ENCODE data around the gene COL23A1.

The COL23A1 gene

DNA sequence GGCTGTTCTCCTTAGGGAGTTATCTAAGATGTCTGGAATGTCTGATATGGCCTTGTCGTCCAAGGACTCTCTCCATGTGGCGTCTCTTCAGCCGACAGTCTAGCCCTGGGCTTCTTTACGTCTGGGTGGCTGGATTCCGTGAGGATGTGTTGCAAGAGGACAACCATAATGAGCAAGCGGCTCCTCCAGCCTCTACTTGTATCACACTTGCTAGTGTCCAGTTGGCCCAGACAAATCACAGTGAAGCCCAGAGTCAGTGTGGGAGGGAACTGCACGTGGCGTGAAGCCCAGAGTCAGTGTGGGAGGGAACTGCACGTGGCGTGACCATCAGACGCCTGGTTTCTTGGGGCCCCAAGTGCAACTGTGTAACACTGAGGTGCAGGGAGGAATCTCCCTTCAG lies 61.1 kb downstream of the COL23A1 start:
- DNase-seq, result no peak

DNA sequence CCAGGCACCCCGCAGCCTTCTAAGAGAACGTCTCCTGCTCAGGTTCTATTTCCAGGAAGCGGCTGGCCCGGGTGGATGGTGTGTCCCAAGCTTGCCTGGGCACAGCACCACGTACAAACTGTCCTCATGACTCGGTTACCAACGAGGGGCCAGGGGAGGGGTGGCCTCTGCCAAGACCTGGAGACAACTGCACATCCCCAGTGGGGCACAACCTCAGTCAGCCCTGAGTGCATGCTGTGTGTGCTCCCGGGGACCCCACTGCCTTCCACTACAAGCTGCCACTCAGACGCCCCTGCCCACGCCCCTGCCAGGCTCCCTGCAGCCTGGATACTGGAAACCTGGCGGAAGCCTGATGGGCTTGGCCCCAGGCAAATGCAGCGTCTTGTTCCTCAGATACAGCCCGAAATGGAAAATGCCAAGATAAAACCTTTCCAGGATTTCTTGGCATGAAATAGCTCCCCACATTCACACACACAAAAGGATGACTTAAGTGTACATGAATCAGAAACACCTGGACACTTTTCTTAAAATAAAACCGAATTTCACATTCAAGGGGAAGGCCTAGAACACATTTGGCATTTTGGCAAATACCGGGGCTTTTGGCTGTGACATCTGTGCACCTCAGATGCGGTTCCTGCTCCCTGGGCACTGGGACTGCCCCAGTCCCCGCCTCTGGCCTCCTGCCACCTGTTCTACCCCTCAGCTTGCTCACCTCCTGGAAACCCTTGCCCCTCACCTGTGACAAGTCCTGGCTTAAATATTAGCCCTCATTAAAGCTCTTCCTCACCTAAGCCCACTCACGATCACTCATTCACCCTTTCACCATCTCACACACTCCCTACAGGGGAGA lies 62.5 kb downstream of the COL23A1 start:
- no peak for DNase-seq

DNA sequence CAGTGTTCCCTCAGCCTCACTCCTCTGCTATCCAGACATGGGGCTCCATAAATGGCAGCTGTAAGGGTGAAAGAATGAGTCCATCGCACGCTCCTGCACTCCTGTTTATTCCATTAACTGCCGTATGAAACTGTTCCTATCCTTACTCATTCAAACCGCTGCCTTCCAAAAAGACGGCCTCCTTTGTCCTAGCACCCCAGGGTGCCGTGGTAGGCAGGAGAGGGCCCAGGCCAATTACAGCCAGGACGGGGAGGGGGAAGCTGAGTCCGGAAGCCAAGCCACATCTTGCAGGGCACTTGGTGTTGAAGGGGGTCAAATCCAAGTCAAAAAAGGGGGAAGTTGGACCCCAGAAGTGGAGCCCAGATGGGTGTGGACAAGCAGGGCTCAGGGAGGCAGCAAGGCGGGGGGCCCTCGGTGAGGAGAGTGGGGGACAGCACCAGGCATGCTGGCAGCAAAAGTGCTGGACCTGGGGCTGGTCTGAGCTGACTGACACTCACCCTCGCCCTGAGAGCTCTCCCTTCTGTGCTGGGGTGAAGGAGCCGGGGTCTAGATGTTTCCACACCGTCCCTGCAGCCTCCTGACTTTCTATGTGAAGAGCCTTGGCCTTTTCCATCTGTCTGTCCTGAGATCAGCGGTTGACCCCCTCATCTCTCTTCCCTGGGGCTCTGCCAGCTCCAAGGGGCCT lies 63.3 kb downstream of the COL23A1 start:
- DNase-seq, result no peak

DNA sequence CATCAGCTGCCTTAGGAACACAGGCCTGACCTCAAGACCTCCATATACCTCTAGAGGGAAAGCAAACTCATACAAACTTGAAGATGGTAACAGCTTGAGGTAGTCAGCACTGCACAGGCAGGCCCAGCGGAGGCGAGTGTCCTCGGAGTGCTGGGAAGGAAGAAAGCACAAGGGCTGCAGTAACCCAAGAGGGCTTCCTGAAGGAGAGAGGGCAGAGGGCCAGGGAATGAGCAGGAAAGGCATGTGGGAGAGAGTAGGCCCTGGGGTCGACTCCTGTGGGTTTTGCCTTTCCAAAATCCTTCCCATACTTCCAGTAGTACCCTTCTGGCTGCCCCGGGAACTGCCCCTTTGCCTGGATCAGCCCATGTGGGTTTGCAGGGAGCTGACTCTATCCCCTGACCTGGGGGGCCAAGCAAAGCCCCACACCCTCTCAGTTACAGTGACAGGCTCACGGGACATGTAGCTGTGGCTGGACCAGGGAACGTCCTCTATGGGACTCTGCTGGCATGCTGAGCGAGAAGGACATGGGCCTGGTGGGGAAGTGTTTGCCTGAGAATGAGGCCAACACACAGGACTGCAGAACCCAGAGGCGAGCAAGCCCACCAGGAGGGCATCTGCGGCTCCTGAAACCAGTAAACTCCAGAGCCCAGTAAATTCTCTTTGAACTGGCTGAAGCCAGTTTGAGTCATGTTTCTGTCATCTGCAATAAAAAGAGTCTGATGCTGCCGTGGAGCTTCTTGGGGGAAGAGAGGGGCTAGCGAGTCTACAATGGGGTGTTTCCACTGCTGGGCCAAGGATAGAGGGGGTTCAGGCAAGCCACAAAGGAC lies 64.1 kb downstream of the COL23A1 start:
- no peak for DNase-seq

DNA sequence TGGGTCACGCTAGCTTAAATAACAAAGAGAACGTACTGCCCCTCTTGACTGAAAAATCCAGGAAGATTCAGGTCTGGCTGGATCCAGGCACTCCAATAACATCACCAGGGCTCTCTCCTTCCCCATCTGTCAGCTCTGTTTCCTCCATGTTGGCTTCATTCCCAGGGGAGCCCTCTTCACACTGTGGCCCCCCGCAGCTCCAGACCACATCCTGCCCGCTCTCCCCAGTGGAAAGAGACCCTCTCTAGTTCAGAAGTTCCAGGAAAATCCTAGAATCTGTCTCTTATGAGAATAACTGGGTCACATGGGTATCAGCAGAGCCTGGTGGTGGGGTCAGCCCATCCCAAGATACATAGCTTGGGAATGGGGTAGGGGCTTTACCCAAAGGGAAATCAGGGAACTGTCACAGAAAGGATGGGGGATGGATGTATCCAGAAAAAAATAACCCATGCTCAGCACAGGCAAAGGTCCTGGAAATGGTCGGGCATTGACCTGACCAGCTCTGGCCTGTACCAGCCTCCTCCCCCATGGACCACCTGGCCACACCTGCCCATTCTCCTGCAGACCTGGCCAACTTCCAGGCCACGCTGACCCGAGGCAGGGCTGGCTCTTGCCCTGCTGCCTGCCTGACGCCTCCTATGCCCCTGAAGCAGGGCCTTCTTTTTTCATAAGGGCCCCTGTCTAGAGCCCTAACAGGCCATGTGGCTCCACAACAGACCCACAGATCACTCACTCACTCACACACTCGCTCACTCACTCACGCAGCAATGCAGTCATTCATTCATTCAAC lies 65.9 kb downstream of the COL23A1 start:
- DNase-seq, result no peak

DNA sequence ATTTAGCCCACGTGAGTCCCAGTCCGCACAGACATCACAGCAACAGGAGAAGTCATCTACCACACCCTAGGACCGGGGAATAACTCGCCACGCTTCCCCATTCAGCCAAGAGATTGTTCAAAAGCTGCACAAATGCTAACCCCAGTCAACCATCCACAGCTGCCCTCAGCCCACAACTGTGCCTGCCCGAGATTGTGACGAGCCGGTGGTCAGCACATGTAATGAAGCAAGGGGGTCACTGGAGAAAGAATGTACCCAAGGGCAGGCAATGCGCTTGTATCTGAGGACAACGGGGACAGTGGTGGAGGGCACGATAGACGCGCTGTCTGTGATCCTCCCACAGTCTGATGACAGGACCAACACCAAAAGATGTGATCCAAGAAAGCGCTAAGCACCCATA lies 67.8 kb downstream of the COL23A1 start:
- DNase-seq, result no peak

DNA sequence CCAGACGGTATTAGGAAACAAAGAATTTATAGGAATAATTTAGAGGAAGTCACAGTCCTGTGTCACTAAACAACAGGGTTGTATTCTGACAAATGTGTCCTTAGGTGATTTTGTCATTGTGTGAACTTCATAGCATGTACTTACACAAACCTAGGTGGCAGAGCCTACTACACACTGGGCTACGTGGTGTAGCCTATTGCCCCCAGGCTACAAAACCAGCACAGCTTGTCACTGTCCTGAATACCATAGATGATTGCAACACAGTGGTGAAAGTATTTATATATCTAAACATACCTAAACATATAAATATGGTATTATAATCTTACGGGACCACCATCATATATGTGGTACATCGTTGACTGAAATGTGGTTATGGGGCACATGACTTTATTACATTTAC lies 69.3 kb downstream of the COL23A1 start:
- DNase-seq, result no peak

DNA sequence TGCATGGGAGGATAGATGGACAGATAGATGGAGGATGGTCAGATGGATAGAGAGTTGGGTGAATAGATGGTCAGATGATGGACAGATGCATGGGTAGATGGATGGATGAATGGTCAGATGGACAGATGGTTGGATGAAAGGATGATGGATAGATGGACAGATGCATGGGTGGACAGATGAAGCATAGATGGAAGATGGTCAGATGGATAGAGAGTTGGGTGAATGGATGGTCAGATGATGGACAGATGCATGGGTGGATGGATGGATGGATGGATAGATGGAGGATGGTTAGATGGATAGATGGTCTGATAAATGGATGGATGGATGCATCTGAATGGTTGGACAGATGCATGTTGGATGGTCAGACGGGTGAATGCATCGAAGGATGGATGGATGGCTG lies 70.4 kb downstream of the COL23A1 start:
- DNase-seq, result no peak

DNA sequence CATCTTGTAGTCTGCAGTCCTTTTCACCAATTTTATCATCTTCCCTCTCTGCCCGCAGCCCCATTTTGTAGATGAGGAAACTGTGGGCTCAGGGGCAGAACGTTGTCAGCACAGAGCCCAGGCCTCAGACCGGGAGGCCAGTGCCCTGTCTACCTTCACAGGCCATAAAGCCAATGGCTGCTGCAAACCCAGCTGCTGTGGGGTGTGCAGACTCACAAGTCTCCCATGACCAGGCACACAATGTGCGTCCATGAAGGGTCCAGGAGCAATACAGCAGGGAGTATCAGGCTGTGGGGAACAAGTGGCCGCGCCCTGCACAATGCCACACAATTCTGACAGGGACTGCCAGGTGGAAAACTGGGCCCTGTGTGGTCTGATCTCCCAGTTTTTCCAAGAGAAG lies 71.0 kb downstream of the COL23A1 start:
- no peak for DNase-seq

DNA sequence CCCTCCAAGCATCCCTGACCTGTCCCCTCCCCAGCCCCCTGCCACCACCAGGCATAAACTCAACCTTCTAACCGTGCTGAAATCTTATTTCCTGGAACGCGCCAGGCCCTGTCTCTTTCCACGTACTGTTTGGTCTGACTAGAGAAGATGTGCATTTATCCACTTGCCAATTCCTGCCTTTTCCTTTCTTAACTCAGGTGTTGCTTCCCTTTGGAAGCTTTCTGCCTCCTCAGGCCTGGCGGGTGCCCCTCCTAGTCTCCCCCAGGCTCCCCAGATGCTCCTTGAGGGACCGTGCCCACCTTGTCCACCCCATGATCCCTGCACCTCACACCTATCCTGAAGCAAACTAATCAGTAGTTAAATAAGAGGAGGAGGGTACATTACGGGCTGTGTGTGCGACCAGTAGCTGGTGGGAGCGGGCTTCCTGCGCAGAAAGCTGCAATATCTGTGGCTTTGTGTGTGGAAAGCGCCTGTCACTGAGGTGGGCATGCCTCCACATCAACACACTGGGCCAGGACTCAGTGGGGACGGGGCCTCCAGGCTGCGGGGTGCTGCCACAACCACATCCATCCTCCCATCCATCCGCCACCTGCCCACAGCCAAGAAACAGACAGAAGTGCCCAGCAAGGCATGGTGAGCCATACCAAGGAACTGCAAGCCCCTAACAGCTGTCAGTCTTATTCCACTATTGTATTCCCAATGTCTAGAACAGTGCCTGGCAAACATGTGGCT lies 73.5 kb downstream of the COL23A1 start:
- no peak for DNase-seq

DNA sequence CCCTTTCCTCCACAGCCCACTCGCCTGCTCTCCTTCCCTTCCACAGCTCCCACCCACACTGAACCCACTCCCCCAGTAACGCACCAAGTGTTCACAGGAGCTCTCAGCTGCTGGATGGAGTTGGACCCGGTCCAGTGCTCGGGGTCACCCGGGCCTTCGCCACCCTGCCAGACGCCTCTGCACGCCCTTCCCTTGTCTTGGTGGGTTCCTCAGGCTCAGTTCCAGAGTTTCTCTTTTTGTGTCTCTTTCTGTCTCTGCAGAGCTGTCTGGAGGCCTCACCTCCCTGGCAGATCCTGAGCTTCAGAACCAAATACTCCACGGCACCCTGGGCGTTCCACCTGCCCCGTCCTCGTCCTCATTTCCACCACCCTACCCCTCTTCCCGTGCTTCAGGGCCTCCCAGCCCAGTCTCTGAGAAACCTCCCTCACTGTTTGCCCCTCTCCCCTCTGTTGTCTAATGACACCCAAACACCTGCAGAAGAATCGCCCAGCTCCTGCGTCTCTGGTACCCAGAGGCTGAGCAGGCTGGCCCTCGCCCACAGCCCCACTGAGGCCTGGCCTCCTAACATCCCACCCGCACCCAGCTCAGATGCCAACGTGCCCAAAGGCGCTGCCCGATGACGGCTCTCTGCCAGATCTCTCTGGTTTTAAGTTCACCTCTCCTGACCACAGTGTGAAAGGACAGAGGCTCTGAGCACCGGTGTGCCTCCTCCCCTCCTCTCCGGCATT lies 74.3 kb downstream of the COL23A1 start:
- no peak for DNase-seq

DNA sequence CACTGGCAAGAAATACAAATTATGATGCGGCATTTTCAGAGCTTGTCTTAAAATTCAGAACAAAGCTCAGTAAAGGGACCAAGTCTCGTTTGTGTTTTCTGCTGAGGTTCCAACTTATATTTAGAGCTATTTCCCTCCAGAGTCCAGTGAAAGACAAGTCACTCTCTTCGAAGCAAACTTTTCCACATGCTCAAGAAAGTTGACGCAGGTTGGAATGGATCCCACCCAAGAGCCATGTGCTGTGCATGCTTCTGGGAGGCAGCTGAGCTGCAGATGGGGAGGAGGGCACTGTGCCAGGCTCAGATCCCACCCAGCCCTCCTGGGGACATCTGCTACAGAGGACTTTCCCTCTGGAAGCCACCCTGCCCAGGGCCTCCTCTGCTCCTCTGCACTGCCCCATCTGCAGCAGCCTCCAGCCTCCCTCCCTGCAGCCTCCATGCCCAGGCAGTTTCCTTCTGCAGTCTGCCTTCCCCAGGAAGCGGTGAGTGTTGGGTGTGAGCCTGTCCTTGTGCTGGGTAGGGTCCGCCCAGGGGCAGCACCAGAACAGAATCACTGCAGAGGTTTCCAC lies 75.3 kb downstream of the COL23A1 start:
- no peak for DNase-seq

DNA sequence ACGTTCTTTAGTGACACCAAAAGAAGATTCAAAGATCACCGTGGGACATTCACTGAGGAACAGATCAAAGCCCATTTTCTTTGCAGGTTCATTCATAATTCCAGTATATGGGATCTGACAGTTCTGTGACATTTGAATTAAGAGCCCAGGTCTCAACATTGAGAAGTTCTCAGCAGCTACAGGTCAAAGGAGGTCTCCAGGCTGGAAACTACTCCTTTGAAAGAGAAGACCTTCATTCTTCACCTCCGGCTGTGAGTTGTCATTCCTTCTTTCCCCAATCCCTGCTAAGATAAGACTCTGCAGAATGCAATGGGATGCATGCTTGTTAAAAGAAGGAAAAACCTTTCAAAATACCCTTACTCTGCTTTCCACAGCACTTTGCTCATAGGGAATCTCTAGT lies 79.0 kb downstream of the COL23A1 start:
- DNase-seq, result no peak

DNA sequence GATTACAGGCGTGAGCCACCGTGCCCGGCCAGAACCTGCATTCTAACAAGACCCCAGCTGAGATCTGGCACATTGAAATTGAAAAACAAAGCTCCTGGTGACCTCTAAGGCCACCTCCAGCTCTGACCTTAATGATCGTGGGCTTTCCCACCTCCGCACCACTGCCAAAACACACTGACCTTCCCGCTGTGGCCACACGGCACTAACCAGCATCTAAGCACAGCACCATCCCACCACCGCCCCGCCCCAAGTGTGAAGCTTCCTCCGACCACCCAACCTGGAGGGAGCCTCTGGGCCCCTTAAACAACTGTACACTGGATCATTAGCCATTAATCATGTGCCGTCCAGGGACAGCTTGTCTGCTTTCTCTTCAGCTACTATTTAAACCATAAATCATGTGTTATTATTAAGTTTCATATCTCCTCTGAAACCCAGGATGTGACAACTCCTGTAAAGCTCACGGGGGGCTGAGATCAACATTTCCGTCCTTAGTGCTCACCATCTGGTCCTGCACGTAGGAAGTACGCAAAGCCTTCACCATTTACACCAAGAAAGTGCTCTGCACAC lies 80.6 kb downstream of the COL23A1 start:
- DNase-seq, result no peak

DNA sequence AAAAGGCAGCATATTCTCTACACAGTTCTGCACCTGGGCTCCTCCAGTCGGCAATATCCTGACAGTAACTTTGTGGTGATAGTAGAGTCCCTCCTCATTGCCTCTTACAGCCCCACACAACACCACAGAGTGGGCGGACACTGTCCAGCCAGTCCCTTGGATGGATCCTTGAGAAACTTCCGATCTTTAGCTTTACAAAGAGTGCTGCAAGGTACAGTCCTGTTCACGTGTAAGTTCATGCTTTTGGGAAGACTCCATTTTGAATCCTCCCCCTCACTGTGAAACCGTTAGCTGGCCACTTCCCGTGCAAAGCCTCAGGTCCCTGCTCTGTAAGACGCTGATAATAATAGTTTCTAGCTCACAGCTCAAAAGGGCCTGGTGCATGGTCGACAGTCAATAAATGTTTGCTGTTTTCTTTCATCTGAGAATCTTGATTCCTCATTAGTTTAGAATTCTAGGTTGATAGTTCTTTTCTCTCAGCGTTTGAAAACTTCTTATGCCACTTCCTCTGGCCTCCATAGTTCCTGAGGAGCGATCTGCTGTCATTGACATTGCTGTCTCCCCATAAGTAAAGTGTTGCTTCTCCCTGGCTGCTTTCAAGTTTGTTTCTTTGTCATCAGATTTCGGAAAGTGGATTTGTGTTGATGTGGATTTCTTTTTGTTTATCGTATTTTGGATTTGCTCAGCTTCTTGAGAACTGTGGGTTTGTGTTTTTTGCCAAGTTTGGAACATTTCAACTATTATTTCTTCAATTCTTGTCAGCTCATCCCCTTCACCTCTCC lies 82.9 kb downstream of the COL23A1 start:
- DNase-seq, result no peak

DNA sequence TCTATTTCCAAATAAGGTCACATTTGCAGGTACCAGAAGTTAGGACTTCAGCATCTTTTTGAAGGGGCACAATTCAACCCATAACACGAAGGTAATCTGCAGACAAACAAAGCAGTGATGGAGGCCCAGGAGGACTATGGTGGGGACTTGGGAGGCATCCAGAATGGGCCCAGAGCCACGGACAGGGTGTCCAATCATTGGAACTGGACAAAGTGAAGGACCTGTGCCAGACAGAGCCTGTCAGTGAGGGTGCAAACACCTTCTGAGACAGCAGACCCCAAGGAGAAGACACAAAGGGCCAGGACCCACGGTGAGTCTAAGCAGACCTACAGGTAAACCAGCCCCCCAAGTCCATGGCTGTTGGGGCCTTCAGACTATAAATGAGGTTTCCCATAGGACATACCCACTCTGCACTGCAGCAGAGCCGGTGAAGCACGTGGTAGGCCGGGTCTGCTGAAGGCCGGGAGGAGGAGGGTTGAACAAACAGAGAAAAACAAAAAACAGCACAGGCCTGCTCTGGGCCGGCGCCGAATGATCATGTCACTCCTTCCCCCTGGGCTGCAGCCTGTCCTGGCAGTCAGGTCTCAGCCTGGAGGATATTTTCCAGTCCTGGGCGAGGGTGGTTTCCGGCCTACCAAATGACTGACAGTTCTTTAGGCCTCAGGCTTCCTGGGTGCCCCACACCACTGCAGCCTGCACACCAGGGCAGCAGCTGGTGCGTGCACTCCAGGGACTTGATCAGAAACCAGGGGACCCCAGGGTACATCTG lies 84.4 kb downstream of the COL23A1 start:
- DNase-seq, result no peak

DNA sequence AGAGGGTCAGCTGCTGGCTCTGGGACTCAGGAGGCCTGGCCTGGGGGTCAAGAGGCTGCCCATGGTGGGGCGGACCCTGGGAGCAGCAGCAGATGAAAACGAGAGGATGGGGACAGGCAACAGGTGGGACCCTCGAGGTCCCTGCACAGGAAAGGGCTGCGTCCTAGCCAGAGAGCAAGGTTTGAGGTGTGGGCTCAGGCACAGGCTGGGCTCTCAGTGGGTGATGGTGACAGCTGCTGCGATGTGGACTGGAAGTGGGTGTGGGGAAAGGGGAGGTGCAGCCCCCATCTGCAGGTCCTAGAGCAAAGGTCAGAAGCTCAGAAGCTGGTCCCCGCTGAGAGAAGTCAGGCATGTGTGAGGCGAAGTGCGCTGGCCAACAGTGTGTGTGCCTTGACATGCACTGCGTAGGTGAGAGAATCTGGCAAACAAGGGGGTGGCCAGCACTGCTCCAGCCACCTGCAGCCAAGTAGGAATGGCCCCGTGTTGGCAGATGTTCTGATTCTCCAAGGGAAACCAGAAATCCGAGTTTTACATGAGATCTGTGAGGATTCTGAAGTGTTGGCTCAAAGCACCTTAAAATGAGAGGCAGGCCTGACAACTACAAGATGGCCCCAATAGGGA lies 85.7 kb downstream of the COL23A1 start:
- DNase-seq, result no peak

DNA sequence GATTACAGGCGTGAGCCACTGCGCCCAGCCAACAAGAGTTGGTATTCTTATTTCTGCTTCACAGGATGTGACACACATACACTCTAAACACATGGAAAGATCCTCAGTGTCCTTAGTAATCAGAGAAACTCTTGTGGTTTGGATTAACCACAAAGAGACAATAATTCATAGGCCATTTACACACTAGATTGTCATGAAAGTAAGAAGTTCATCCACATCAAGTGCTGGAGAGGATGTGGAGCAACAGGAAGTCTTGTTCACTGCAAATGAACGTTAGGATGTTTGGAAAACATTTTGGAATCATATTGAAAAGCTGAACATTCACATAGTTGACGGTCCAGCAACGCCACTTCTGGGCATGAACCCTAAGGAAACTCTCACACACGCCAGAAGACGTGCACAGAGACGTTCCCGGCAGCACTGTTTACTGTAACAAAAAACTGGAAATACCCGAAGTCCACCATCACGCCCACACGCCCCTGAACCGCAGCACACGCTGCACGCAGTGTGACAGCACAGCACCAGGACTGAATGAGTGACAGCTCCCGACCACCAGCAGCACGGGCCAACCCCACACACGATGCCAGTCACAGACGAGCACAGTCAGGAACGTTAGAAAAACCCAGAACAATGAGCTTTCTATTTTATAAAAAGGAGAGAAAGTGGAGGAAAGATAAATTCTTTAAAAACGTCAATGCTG lies 87.6 kb downstream of the COL23A1 start:
- DNase-seq, result no peak
